HEK293 (cell line): ENCODE results near the gene ZNF460.
A peak's percentile ranks its signal among the peaks of the same experiment; 100 is the strongest.

Experiments
- BCL11A ChIP-seq: fragments of 450-650 bp; formaldehyde crosslinking; IDR thresholded peaks from 2 replicates; pipeline ENCODE4 v1.5.1; 2016; ENCODE audit warnings: low read depth, missing biosample characterization, missing genetic modification characterization
- CTCF ChIP-seq: fragments of 450-650 bp; formaldehyde crosslinking; IDR thresholded peaks from 2 replicates; pipeline ENCODE4 v1.5.1; 2016; ENCODE audit warnings: missing biosample characterization, missing genetic modification characterization
- GFI1B ChIP-seq: fragments of 450-650 bp; formaldehyde crosslinking; IDR thresholded peaks from 2 replicates; pipeline ENCODE4 v1.5.1; 2016; ENCODE audit warnings: missing biosample characterization, missing genetic modification characterization
- GLIS1 ChIP-seq: fragments of 450-650 bp; formaldehyde crosslinking; IDR thresholded peaks from 2 replicates; pipeline ENCODE4 v1.5.1; 2016; ENCODE audit warnings: missing biosample characterization, missing genetic modification characterization
- HOXC10 ChIP-seq: sonication (generic); formaldehyde crosslinking; IDR thresholded peaks from 2 replicates; pipeline ENCODE4 v1.8.1; 2023; ENCODE audit warnings: mild to moderate bottlenecking, missing genetic modification reagents
- IKZF3 ChIP-seq: fragments of 450-650 bp; IDR thresholded peaks from 2 replicates; pipeline ENCODE4 v1.5.0; 2018; ENCODE audit warnings: missing biosample characterization, mild to moderate bottlenecking, missing genetic modification characterization, moderate library complexity
- KLF7 ChIP-seq: fragments of 450-650 bp; formaldehyde crosslinking; IDR thresholded peaks from 2 replicates; pipeline ENCODE4 v1.5.1; 2016; ENCODE audit warnings: missing biosample characterization, missing genetic modification characterization, borderline replicate concordance
- PRDM10 ChIP-seq: fragments of 450-650 bp; formaldehyde crosslinking; IDR thresholded peaks from 2 replicates; pipeline ENCODE4 v1.5.1; 2016; ENCODE audit warnings: missing biosample characterization, missing genetic modification characterization
- PRDM6 ChIP-seq: fragments of 450-650 bp; formaldehyde crosslinking; IDR thresholded peaks from 2 replicates; pipeline ENCODE4 v1.5.1; 2017; ENCODE audit warnings: missing biosample characterization, missing genetic modification characterization
- SCRT1 ChIP-seq: fragments of 450-650 bp; formaldehyde crosslinking; IDR thresholded peaks from 2 replicates; pipeline ENCODE4 v1.5.1; 2016; ENCODE audit warnings: missing biosample characterization, missing genetic modification characterization, borderline replicate concordance
- YY1 ChIP-seq: fragments of 450-650 bp; formaldehyde crosslinking; IDR thresholded peaks from 2 replicates; pipeline ENCODE4 v1.5.1; 2018; ENCODE audit warnings: missing biosample characterization, missing genetic modification characterization
- ZBTB21 ChIP-seq: fragments of 450-650 bp; formaldehyde crosslinking; IDR thresholded peaks from 2 replicates; pipeline ENCODE4 v1.5.1; 2017; ENCODE audit warnings: missing biosample characterization, missing genetic modification characterization
- ZFHX2 ChIP-seq: fragments of 450-650 bp; formaldehyde crosslinking; conservative IDR thresholded peaks from 2 replicates; pipeline ENCODE4 v1.5.1; 2016; ENCODE audit warnings: missing biosample characterization, missing genetic modification characterization
- ZFP37 ChIP-seq: fragments of 450-650 bp; formaldehyde crosslinking; IDR thresholded peaks from 2 replicates; pipeline ENCODE4 v1.5.1; 2016; ENCODE audit warnings: missing biosample characterization, missing genetic modification characterization
- ZNF140 ChIP-seq: fragments of 450-650 bp; formaldehyde crosslinking; IDR thresholded peaks from 2 replicates; pipeline ENCODE4 v1.5.1; 2016; ENCODE audit warnings: missing biosample characterization, missing genetic modification characterization
- ZNF26 ChIP-seq: fragments of 450-650 bp; formaldehyde crosslinking; IDR thresholded peaks from 2 replicates; pipeline ENCODE4 v1.5.1; 2016; ENCODE audit warnings: missing biosample characterization, missing genetic modification characterization
- ZNF292 ChIP-seq: fragments of 450-650 bp; formaldehyde crosslinking; IDR thresholded peaks from 2 replicates; pipeline ENCODE4 v1.5.1; 2016; ENCODE audit warnings: low read depth, missing biosample characterization, missing genetic modification characterization, borderline replicate concordance
- ZNF510 ChIP-seq: fragments of 450-650 bp; formaldehyde crosslinking; IDR thresholded peaks from 2 replicates; pipeline ENCODE4 v1.5.1; 2018; ENCODE audit warnings: mild to moderate bottlenecking, missing genetic modification characterization, missing biosample characterization; ENCODE audit not compliant: insufficient replicate concordance
- ZNF518A ChIP-seq: fragments of 450-650 bp; formaldehyde crosslinking; conservative IDR thresholded peaks from 2 replicates; pipeline ENCODE4 v1.5.1; 2016; ENCODE audit warnings: low read depth, missing biosample characterization, missing genetic modification characterization
- ZNF580 ChIP-seq: fragments of 450-650 bp; formaldehyde crosslinking; IDR thresholded peaks from 2 replicates; pipeline ENCODE4 v1.5.1; 2016; ENCODE audit warnings: missing biosample characterization, missing genetic modification characterization
- ZNF600 ChIP-seq: fragments of 450-650 bp; formaldehyde crosslinking; IDR thresholded peaks from 2 replicates; pipeline ENCODE4 v1.5.1; 2016; ENCODE audit warnings: missing biosample characterization, missing genetic modification characterization
- ZNF629 ChIP-seq: fragments of 450-650 bp; formaldehyde crosslinking; IDR thresholded peaks from 2 replicates; pipeline ENCODE4 v1.5.1; 2017; ENCODE audit warnings: missing biosample characterization, missing genetic modification characterization
- ZNF664 ChIP-seq: fragments of 450-650 bp; formaldehyde crosslinking; IDR thresholded peaks from 2 replicates; pipeline ENCODE4 v1.5.1; 2016; ENCODE audit warnings: missing biosample characterization, missing genetic modification characterization
- ZNF843 ChIP-seq: fragments of 450-650 bp; formaldehyde crosslinking; IDR thresholded peaks from 2 replicates; pipeline ENCODE4 v1.5.1; 2016; ENCODE audit warnings: missing biosample characterization, missing genetic modification characterization
- ZSCAN30 ChIP-seq: fragments of 450-650 bp; IDR thresholded peaks from 2 replicates; pipeline ENCODE4 v1.5.1; 2018; ENCODE audit warnings: missing biosample characterization, mild to moderate bottlenecking, missing genetic modification characterization, moderate library complexity

ZNF460 gene

GRCh38 chr19:57240311-57241090, 39.8 kb upstream of the ZNF460 start, which contains the start of gene ZNF805 (continued):
- peak; percentile 91 for TF ChIP-seq PRDM10
- peak; percentile 77 for TF ChIP-seq ZNF629
- TF ChIP-seq IKZF3 (tag by site-specific recombination), result no peak
- TF ChIP-seq SCRT1, result 0 out of 2 replicates have a peak, but pooled peaks have one; percentile 8
- peak; percentile 81 for TF ChIP-seq ZNF580 (tag by site-specific recombination)
- TF ChIP-seq GFI1B (tag by site-specific recombination), result no peak
- TF ChIP-seq KLF7 (tag by site-specific recombination), result peak; percentile 96
- peak; percentile 49; the same call in 1 of the 2 replicates for TF ChIP-seq GLIS1 (tag by site-specific recombination)
- no peak for TF ChIP-seq ZNF510 (tag by site-specific recombination)
- peak; percentile 7; the same call in 1 of the 2 replicates for TF ChIP-seq ZNF600 (tag by site-specific recombination)
- peak; percentile 51; the same call in 1 of the 2 replicates for TF ChIP-seq ZBTB21 (tag by site-specific recombination)
- 0 out of 2 replicates have a peak, but pooled peaks have one; percentile 29 for TF ChIP-seq YY1 (tag by site-specific recombination)
- TF ChIP-seq ZNF518A (tag by site-specific recombination), result peak; percentile 96
- TF ChIP-seq ZNF664, result no peak
- TF ChIP-seq ZSCAN30 (tag by site-specific recombination), result peak; percentile 47; the same call in 1 of the 2 replicates
- TF ChIP-seq ZFP37 (tag by site-specific recombination), result peak; percentile 60; the same call in 1 of the 2 replicates
- TF ChIP-seq HOXC10 (CRISPR knock-in tag), result peak; percentile 88; the same call in 1 of the 2 replicates
- no peak for TF ChIP-seq ZNF140 (tag by site-specific recombination)
- TF ChIP-seq ZNF26 (tag by site-specific recombination), result no peak
- TF ChIP-seq ZNF843 (tag by site-specific recombination), result peak; percentile 42; the same call in 1 of the 2 replicates
- no peak for TF ChIP-seq ZNF292 (tag by site-specific recombination)
- peak; percentile 93 for TF ChIP-seq CTCF (tag by site-specific recombination)
- 0 out of 2 replicates have a peak, but pooled peaks have one; percentile 28 for TF ChIP-seq PRDM6 (tag by site-specific recombination)
- TF ChIP-seq BCL11A (tag by site-specific recombination), result no peak
- TF ChIP-seq ZFHX2, result peak; percentile 78
